GM12875 (cell line): ENCODE results near the gene SSH2.

Source experiments
- H3K4me3 ChIP-seq: one replicate; pipeline ENCODE4 v1.5.1; 2011; ENCODE audit warnings: low read depth, low read length, control low read depth
- CTCF ChIP-seq: IDR thresholded peaks from 2 replicates; pipeline ENCODE4 v1.5.1; 2011; ENCODE audit warnings: low read depth, mild to moderate bottlenecking, control low read depth, inconsistent platforms, low read length, moderate library complexity, borderline replicate concordance; ENCODE audit not compliant: insufficient read depth

The SSH2 gene

GRCh38 chr17:29697371-29697770 is 232.7 kb downstream of the SSH2 start:
- no peak for TF ChIP-seq CTCF
- H3K4me3 ChIP-seq = no peak overlapping the region

GRCh38 chr17:29694918-29695563 is 235.0 kb downstream of the SSH2 start:
- no peak overlapping the region for H3K4me3 ChIP-seq
- TF ChIP-seq CTCF = no peak

GRCh38 chr17:29693751-29694150 is 236.3 kb downstream of the SSH2 start:
- no peak for TF ChIP-seq CTCF
- H3K4me3 ChIP-seq = no peak overlapping the region

- TF ChIP-seq CTCF = no peak
- no peak overlapping the region for H3K4me3 ChIP-seq
These were observed 242.4 kb downstream of the SSH2 start for GRCh38 chr17:29687596-29687995.

- no peak overlapping the region for H3K4me3 ChIP-seq
- no peak for TF ChIP-seq CTCF
These were observed 242.9 kb downstream of the SSH2 start for GRCh38 chr17:29686993-29687590.

- H3K4me3 ChIP-seq = no peak overlapping the region
- no peak for TF ChIP-seq CTCF
These were observed 246.5 kb downstream of the SSH2 start for GRCh38 chr17:29683481-29683880.

GRCh38 chr17:29682987-29683386 is 247.0 kb downstream of the SSH2 start:
- TF ChIP-seq CTCF = no peak

More at GRCh38 chr17:29682987-29683386, 247.0 kb downstream of the SSH2 start:
- H3K4me3 ChIP-seq = no peak overlapping the region
